ENCODE results near the gene LHX8.
"Not testable (repeated sequence)": the region's sequence is repeated elsewhere in the genome, so short reads cannot be mapped to it uniquely, and the experiment has no call there.

Gene LHX8

DNA sequence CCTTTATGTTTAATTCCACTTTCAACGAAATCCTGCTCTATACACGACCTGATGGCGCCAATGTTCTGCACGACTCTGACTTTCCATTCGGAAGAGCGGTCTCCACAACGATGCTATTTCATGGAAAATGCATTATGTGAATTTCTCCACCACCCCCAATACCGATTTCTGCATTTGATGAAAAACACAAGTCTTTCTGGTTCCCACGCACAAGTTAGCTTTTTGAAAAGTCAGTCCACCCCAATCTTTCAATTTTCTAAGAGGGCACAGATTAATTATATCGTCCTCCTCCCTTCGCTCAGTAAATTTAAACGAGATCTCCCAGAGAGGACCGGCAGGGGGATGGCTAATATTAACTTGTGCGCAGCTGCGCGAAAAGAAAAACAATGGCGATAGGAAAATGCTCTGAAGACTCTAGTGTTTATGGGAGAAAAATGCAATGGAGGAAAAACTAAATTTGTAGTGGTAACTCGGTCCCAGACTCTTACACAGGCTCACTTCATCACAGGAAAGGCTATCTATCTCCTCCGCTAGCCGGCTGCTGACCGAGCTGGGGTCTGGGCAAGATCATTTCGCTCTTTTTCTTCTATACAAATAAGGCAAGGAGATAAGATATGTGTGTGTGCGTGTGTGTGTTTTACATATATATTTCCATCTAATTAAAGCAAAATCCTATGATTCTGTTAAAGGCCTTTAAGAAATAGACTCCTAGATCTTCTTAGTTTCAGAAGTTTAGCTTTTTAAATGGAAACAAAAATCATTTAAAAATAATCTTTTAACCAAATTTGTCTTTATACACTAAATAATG, 1.2 kb upstream of the LHX8 start:
- no peak for DNase-seq

DNA sequence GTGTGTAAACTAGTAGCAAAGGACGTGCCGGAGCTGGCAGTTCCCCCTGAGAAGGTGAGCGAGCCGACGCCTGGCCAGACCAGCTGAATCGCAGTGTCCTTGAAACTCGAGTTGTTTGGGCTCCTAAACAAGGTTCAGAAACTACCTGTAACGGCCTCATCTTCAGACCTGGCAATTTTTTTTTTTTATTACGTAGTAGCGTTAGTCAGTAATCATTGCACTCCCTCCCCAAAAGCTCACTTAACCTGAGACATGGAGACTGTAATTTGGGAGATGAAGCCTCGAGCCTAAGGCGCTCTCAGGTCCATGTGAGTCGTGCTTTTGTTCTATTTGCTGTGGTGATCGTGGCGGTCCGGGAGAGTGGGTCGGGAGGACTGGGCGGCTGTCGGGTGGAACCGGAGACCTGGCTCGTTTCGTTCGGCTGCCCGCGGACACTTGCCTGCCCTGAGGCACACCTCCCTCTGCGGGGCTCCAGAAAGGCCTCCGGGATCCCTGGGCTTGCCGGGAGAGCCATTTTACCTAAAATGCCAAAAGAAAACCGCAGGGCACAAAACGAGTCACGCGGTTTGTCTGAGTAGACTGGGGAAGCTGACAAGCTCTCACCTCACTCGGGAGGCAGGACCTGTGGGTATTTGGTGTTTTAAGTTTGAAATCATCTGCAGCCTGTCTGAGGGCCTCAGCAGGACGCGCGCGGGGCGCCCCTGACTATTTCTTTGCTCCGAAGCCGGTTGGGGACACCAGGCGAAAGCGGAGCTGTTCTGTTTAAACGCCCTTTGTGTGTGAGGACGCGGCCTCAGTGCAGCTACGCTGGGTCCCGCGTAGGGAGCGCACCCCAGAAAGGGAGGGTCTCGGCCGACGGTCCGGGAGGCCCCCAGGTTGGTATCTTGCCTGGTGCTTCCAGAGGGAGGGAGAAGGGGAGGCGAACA, 722 bp downstream of the LHX8 start:
- DNase-seq: no peak

DNA sequence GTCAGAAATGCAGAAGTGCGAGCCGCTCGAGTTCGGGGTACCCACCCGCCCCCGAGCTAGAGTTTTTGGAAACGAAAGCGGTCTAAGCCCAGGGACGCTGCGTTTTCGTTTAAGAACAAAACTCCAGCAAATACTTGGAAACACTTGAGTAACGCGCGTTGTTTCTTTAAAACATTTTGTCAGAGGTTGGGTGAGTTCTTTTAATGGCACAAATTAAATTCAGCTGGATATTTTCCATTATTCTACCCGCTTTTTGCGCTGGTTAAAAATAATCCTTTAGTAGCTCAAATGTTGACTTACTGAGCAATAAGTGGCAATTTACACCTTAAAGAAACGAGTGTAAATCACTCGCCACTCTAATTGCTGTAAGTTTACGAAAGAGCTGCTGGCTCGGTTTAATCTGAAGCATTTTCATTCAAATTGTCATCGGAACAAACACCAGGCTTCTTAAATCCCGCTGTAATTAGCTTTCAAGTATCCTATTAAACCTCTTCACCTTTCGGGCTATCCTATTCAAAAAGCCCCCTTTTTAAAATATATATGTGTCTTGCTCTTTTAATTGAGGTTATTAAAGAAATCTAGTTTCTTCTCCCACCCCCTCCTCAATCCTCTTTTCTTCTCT, 1.5 kb downstream of the LHX8 start:
- DNase-seq: no peak

DNA sequence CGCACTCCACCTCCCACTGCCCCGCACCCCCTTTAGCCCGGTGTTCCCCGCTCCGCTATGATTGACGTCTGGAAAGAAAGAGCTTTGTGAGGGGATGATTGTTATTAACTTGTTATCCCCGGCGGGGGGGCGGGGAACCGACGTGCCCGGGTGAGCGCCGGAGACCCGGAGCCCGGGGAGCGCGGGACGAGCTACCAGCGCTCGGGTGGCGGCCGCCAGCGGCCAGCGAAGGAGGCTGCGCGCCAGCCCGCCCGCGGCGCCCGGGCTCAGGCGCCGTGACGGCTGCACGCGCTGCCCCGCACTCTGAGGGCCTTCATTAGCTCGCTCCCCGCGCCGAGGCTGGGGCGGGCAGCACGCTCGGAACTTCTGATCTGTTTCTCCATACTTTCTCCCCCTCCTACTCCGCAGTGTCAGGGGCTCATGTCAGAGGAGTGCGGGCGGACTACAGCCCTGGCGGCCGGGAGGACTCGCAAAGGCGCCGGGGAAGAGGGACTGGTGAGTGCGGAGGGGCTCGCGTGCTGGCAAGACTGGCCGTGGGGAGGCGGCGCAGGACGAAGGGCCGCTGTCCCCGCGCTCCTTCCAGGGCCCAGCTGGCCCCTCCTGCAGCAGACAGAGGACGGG, 2.1 kb downstream of the LHX8 start:
- DNase-seq: no peak

DNA sequence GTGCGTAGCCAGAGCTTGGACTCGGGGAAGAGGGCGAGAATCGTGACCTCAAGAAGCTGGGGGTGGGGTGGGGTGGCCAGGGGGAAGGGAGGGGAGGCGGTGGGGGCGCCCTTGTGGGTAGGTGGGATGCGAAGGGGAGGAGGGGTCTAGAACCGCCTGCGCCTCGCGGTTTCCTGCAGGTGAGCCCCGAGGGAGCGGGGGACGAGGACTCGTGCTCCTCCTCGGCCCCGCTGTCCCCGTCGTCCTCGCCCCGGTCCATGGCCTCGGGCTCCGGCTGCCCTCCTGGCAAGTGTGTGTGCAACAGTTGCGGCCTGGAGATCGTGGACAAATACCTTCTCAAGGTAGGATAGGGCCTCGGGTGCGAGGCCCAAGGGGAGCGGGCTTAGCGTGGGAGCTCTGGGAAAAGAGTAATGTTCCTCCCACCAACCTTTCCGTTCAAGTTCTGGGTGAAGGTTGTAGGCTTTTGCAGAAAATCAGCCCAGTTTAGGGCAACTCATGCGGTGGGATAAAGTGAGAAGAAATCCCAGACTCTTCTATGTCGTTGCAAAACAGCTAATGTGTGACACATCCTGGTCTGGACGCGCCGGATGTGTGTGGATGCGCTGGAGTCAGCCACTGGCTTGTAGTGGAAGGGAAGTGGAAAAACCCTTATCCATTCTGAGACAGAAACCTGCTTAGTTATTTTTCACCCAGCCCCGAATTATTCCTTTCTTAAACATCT, 2.9 kb downstream of the LHX8 start:
- DNase-seq: no peak

DNA sequence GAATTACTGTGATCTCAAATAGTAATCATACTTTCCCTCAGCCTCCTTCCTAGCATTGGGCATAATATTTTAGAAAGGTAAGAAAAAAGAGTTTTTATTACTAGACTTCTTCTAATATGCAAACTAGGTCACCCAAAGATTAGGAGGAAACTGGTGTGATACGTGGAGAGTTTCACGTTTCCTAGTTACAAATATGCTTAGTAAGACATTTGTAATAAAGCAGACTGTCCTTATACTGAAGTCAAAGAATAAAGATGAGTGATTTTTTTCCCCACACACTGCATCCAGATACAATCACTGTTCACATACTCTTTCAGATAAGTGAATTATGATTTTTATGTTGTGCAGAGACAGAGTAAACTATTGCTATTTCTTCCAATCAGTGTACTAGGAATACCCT, 17.9 kb downstream of the LHX8 start:
- DNase-seq: no peak

DNA sequence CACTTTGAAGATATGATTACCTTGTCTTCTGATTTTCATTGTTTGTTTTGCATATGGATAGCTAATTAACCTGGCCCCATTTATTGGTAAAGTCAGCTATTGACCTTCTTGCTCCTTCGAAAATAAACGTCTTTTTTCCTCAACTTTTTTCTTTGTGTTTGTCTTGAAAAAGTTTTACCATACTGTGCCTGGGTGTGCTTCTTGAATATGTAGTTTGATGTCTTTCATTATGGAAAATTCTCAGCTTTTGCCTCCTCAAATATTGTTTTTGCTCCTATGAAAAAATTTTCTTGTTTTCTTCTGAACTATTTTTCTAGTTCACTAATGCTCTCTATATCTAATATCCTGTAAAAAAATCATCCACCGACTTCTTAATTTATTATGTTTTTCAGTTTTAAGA, 25.0 kb downstream of the LHX8 start:
- no peak for DNase-seq

DNA sequence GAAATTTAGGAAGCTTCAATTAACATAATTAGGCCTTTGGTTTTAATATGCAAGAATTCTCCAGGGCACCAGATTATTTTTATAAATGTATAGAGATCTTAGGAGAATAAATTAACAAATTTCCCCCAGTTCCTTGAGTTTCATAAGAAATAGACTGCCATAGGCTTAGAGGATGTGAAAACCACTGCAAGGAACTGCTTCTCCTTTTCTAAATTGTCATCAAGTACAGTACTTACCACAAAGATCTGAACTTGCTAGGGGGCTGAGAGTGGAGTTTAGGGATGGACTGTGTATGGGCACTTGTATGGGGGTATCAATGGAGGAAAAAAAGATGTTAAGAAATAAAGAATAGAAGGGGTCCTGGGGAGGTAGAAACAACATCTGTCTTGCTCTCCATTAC, 31.1 kb downstream of the LHX8 start:
- no peak for DNase-seq

DNA sequence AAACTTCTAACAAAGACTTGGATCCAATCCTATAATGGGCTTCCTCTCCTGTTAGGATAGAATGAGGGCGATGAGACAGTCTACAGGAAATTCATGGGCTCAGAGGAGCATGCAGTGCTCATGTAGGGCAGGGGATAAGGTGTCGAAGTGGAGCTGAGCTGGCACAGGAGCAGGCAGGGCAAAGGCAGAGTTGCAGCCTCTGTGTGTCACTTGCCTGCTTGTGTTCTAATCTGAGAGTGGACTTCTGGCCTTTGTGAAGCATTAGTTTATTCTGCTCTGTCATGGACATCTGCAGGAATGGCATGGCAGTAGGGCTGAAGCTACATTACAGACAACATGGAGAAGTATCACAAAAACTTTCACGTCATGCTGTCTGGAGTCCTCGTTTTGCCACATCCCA, 32.6 kb downstream of the LHX8 start:
- no peak for DNase-seq

DNA sequence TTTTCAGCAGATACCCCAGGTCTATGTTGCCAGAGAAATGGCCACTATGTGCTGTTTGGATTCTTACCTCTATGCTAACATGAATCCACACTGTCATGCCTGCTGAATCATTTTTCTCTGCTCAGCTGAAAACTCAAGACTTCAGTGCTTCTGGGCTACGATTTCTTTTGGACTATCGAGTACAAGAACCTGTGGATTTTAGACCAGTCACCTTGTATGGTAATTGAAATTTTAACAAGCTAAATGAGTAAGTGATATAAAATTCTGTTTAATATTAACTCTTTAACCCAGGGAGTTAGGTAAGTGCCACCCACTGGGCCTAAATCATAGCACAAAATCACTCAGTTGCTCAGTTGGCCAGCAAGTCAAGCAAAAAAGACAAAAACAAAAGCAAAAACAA, 35.8 kb downstream of the LHX8 start:
- DNase-seq: no peak

DNA sequence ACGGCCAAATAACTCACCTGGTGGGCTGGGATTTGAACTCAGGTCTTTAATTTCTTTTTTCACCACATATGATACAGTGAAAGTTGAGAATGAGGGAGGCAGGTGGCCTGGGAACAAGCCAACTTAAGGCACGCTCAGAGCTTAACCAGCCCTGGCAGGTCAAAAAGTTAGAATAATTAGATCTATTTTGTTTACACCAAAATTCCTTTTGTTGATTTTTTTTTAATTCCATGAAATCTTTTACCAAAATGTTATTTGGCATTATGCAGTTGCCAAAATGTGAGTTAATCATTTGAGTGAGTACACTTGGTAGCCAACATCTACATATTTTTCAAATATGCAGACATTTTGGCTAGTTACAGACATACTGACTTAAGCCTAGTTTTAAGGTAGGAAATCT, 36.8 kb downstream of the LHX8 start:
- no peak for DNase-seq

DNA sequence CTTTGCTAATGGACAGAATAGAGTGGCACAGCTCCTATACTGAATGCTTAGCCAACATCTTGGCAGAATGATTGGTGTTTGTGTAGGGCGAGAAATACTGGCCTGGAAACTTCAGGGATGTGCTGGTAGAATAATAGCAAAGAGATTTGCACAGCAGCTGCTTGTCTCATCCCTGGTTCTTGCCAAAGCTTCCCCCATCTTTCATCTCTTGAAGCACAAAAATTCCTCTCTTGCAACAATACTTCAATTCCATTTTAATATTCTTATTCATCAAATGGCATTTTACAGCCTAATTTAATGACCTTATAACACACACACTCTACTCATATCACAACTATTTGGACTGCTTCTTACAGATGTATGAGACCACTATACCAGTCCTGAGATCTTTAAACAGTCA, 37.7 kb downstream of the LHX8 start:
- no peak for DNase-seq

DNA sequence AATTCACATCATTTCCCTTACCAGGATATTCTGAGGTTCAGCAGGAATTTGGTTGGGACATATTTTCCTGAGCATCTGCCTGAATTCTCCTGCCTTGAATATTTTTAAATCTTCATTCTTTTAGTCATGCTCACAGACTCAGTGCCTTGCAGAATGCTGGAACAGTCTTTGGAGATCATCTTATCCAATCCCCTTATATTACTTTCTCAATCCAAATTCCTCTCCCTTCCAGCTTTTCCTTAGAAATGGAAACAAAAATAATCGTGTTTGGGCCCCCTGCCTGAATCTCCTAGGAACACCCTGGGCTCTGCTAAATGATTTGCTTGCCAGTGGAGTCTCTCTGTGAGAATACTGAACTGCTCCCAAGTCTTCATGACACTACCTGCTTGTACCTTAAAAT, 38.4 kb downstream of the LHX8 start:
- no peak for DNase-seq

DNA sequence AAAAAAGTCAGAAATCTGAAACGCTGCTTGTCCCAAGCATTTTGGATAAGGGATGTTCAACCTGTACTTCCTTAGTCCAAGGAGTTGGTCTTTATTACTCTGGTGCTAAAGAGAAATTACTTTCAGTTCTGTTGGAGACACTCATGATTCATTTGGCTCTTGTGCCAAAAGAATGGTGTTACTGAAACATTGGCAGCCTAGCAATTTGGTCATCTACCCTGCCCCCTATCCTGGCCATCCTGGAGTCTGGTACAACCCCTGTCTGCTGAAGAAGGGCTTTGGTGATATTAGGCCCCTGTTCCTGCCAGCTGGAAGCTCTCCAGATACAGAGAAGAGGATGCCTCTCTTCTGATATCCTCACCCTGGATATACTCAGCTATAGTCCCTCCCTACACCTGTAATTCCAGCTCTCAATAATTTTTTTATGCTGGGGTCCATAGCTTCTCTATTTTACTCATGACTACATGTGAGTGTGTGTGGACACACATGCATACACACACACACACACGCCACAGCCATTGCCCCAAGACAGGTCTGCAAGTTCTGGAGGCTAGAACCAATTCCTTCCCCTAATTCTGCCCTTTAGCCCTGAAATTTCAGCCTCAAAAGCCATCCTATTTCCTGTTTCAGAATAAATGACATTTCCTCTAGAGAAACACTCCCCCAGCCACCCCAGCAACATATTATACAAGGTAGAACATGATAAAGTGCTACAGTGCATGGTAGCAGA, 40.0 kb downstream of the LHX8 start:
- no peak for DNase-seq

DNA sequence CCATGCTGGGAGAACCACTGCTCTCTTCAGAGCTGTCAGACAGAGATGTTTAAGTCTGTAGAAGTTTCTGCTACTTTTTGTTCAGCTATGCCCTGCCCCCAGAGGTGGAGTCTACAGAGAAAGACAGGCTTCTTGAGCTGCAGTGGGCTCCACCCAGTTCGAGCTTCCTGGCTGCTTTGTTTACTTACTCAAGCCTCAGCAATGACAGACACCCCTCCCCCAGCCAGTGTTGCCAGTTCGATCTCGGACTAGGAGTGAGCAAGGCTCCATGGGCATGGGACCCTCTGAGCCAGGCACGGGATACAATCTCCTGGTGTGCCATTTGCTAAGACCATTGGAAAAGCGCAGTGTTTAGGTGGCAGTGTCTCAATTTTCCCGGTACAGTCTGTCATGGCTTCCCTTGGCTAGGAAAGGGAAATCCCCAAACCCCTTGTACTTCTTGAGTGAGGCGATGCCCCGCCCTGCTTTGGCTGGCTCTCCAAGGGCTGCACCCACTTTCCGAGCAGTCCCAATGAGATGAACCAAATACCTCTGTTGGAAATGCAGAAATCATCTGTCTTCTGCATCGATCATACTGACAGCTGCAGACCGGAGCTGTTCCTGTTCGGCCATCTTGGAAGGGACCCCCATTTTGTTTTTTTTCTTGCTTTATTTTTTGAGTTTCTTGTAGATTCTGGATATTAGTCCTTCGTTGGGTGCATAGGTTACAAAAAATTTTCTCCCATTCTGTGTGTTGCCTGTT, 47.2 kb downstream of the LHX8 start:
- DNase-seq: not testable (repeated sequence)

DNA sequence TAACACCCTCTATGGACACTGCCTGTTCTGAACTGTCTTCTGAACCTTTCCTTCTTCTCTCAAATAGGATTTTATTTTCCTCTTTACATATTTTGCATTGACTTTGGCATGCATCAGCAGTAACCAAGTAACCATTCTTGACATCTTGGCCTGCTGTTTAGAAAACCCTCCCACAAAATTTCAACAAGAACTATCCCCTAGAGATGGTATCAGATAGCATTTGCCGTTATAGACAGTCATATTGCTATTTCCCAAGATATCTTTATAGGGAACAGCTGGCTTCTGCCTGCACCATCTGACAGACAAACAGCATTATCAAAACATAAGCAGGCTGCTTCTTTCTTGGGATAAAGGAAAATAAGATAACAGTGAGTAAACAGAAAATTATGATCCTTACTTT, 54.7 kb downstream of the LHX8 start:
- DNase-seq: no peak

DNA sequence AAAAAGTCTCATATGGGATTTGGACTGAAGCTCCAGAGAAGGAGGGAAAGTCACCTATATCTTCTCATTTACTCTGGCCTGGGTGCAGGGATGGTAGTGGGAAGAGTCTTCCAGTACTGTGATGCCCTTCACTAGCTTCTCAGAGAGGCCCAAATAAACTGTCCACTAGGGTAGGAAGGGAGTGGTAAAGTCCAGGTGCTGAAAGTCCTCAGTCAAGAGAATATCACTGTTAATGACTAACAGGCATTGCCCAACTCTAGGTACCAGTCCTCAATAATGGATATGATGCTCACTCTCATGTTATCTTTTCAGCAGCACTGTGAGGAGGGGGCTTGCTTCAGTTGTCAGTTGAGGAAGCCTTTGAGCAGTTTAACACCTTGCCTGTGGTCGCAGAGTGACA, 64.0 kb downstream of the LHX8 start:
- DNase-seq: no peak

DNA sequence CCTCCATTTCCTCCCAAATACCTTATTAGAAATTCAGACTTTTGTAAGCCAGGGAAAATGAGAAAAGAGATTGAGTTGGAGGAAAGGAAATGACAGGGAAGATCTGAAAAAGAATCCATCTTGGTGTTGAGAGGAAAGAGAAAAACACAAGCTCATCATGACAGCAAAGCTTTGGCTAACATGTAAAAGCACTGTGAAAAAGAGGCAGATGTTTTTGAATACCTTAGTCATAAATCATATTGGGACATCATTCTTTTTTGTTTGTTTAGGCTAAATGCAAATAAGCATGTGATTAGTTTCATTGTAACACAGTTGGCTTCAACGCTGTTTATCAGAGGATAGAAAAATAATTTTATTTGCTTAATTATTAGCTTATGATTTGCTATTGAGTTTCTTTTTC, 64.6 kb downstream of the LHX8 start:
- DNase-seq: no peak

DNA sequence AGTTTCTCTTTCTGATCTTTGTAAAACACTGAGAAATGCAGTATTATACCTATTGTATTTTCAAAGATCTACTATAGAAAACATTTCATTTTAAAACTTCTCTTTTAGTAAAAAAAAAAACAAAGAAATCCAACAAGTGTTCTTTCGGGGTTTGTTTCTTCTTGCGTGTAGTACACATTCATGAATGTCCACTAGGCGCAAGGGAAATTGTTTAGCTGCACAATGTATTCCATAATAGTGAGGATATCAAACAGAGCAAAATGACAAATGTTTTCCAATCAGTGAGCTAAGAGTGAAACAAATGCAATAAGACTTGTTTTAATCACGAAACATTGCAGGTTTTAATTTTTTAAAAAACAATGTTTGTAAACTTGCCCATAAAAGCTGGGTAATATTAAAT, 68.6 kb downstream of the LHX8 start:
- no peak for DNase-seq

DNA sequence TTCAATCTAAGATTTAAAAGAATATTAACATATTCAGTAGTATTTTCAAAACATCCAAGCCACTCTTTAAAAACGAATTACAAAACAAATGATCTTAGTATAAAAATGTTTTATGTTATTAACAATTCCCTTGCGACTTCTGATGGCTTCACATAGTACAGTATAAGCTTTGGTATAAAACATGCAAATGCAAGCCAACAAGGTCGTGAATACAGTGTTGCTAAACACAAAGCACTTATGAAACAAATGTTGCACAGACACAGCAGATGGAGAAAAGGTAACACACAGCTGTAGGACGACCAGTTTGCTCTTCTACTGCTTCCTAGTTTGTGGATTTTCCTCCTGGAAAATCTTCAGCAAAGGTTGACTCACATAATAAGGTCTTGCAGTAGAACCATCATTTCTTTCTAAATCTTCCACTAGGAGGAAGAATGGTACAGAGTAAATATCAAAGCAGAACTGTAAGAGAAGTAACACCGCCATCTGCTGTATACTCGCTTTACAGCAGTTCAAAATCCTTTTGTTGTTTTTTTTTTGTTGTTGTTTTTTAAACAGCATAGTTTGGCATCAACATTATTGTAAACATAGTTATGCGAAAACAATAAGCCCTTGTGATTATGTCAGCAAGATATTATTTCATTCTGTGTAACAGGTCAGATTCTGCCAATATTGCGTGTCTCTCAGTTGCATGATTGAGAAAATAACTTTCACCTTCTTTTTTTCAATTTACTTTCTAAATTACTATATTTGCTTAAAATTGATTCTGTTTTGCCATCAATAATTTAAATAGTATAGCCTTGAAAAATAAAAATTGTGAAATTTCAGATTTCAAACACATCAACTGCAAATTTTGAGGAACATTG, 69.5 kb downstream of the LHX8 start:
- DNase-seq: no peak

All from activated T-cell treated with anti-CD3 and anti-CD28 coated beads, Interleukin-2, amount 50 U/mL, for 1 hour (primary cell).